ENCODE results near the gene SPTBN4. TPM values are rescaled to one million over a fixed set of nuclear protein-coding genes. Genes with fewer than 3 reads are reported as not detected.
A peak's percentile ranks its signal among the peaks of the same experiment; 100 is the strongest.

The SPTBN4 gene
- total RNA-seq, 1 donor from 2014 or later: 3.4 TPM

DNA sequence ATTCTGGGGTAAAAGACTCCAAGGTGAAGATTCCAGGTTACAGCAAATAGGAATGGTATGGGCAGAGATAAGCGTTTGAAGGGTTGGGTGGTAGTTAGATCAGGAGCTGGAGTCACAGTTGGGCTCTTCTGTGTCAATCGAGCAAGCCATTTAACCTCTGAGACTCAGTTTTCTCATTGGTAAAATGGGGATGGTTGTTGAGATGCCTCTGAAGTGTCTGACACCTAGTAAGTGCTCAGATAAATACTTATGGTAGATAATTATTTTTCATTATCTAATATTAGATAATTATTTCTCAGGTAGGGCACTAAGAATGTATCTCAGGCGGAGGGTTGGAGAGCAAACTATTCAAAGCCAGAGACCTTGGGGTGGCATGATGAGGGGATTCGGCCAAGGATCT, 142.2 kb downstream of the SPTBN4 start:
- H3K36me3 Mint-ChIP-seq: no peaks in the 10 kb centered on the region
- H3K9me3 Mint-ChIP-seq: no peaks in the 10 kb centered on the region
- peaks cover 60% of the 10 kb centered on the region for H3K27me3 Mint-ChIP-seq (ENCODE audit: low read depth)
- TF ChIP-seq, protein P1, sequence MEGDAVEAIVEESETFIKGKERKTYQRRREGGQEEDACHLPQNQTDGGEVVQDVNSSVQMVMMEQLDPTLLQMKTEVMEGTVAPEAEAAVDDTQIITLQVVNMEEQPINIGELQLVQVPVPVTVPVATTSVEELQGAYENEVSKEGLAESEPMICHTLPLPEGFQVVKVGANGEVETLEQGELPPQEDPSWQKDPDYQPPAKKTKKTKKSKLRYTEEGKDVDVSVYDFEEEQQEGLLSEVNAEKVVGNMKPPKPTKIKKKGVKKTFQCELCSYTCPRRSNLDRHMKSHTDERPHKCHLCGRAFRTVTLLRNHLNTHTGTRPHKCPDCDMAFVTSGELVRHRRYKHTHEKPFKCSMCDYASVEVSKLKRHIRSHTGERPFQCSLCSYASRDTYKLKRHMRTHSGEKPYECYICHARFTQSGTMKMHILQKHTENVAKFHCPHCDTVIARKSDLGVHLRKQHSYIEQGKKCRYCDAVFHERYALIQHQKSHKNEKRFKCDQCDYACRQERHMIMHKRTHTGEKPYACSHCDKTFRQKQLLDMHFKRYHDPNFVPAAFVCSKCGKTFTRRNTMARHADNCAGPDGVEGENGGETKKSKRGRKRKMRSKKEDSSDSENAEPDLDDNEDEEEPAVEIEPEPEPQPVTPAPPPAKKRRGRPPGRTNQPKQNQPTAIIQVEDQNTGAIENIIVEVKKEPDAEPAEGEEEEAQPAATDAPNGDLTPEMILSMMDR (IDR thresholded peaks at IDR 0.05; ENCODE audit: unreplicated experiment): no peak
- peaks cover 22% of the 10 kb centered on the region for H3K4me1 Mint-ChIP-seq
- H3K4me3 Mint-ChIP-seq: peak overlapping the region; percentile 56
- no peak for DNase-seq (ENCODE audit: low spot score in 2 of 2, unreplicated experiment in 2 of 2)
- no peak overlapping the region for H3K27ac Mint-ChIP-seq

DNA sequence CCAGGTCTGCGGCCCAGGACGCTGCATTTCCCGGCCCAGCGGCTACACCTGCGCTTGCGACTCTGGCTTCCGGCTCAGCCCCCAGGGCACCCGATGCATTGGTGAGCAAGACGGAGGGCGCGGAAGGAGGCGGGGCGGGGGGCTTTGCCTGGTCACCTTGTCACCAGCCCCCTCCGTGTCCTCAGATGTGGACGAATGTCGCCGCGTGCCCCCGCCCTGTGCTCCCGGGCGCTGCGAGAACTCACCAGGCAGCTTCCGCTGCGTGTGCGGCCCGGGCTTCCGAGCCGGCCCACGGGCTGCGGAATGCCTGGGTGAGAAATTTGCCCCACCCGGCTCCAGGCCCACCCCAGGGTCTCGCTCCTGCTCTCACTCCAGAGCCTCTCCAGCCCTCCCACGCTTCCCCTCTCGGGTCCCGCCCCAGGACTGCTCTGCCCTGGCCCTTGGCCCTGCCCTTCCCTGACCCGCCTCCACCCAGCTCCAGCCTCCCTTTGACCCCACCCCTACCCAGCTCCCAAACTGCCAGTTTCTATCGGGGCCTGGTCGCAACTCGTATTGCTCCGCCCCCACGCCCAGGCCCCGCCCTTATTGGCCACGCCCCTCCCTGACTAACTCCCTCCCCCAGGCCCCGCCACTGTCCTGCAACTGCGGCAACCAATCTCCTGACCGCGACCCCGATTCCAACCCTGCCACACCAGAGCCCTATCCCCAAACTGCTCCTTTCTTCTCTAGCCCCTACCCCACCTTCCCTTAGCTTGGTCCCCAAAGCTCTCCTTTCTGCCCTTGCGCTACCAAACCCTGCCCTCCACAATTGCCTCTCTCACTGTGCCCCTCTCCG, 143.0 kb downstream of the SPTBN4 start:
- peaks cover 20% of the 10 kb centered on the region for H3K4me1 Mint-ChIP-seq
- H3K36me3 Mint-ChIP-seq: no peaks in the 10 kb centered on the region
- peak in 1 of 2 experiments; percentile 67 for DNase-seq (ENCODE audit: low spot score in 2 of 2, unreplicated experiment in 2 of 2)
- H3K27ac Mint-ChIP-seq: peak overlapping the region; percentile 61
- TF ChIP-seq, protein P1 (IDR thresholded peaks at IDR 0.05; ENCODE audit: unreplicated experiment): no peak
- no peaks in the 10 kb centered on the region for H3K9me3 Mint-ChIP-seq
- H3K27me3 Mint-ChIP-seq (ENCODE audit: low read depth): peaks cover 52% of the 10 kb centered on the region
- H3K4me3 Mint-ChIP-seq: peak overlapping the region; percentile 56

DNA sequence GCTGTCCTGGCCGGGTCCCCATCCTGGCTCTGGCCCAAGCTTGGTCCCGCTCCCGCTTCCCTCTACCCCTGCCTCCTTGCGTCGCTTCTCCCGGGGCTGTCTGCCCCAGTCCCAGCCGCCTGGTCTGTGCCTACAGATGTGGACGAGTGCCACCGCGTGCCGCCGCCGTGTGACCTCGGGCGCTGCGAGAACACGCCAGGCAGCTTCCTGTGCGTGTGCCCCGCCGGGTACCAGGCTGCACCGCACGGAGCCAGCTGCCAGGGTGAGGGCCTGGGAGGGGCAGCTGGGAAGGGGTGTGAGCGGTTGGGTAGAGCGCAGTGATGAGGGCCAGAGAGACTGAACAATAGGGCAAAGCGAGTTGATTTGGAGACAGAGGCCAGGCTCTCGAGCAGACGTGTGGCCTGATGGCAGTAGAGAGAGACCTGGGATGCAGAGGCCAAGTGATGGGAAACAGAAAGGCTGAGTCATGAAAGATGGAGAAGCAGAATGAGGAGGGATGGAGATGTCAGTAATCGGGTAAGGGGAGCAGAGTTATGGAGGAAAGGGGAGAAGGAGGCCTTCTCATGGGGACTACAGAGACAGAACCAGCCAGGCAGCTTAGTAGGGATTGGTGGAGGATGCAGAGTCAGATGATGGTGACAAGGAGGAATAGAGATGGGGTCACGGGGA, 143.7 kb downstream of the SPTBN4 start:
- no peaks in the 10 kb centered on the region for H3K9me3 Mint-ChIP-seq
- H3K4me1 Mint-ChIP-seq: peaks cover 21% of the 10 kb centered on the region
- peaks cover 46% of the 10 kb centered on the region for H3K27me3 Mint-ChIP-seq (ENCODE audit: low read depth)
- no peaks in the 10 kb centered on the region for H3K36me3 Mint-ChIP-seq
- TF ChIP-seq, protein P1 (IDR thresholded peaks at IDR 0.05; ENCODE audit: unreplicated experiment): no peak
- DNase-seq (ENCODE audit: low spot score in 2 of 2, unreplicated experiment in 2 of 2): no peak
- no peak overlapping the region for H3K27ac Mint-ChIP-seq
- H3K4me3 Mint-ChIP-seq: peak overlapping the region; percentile 56

DNA sequence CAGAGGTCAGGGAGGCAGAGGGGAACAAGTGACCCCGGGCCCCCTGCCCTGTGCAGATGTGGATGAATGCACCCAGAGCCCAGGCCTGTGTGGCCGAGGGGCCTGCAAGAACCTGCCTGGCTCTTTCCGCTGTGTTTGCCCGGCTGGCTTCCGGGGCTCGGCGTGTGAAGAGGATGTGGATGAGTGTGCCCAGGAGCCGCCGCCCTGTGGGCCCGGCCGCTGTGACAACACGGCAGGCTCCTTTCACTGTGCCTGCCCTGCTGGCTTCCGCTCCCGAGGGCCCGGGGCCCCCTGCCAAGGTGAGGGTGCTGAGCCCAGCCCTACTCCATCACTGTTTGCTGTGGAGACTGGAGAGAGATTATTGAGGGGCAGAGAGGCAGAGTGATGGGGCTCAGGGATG, 144.3 kb downstream of the SPTBN4 start:
- TF ChIP-seq, protein P1 (IDR thresholded peaks at IDR 0.05; ENCODE audit: unreplicated experiment): no peak

DNA sequence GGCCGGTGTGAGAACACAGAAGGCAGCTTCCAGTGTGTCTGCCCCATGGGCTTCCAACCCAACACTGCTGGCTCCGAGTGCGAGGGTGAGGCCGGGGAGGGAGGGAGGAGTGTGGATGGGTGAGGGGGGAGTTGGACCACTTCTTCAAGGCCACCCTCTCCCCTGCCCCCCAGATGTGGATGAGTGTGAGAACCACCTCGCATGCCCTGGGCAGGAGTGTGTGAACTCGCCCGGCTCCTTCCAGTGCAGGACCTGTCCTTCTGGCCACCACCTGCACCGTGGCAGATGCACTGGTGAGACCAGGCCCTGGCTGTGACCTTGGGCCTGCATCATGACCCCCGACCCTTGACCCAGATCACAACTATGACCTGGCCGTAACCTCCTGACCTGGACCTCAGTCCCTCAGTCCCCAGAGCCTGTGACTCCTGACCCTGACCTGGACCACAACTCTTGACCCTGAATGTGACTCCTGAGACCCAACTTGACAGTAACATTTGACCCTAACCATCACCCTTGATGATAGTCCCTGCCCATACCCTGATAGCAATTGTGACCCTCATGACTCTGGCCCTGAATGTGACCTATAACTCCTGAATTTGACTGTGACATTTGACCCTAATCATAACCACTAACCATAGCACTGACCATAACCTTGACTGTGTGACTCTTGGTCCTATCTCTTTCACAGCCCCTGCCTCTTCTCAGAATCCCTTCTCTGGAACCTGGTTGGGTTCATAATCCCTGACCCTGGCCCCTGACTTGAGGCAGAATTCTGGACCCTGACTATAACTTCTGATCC, 145.3 kb downstream of the SPTBN4 start:
- H3K27ac Mint-ChIP-seq: no peak overlapping the region
- TF ChIP-seq, protein P1 (IDR thresholded peaks at IDR 0.05; ENCODE audit: unreplicated experiment): no peak
- peaks cover 3% of the 10 kb centered on the region for H3K36me3 Mint-ChIP-seq
- no peaks in the 10 kb centered on the region for H3K9me3 Mint-ChIP-seq
- H3K27me3 Mint-ChIP-seq (ENCODE audit: low read depth): peaks cover 32% of the 10 kb centered on the region
- no peak for DNase-seq (ENCODE audit: low spot score in 2 of 2, unreplicated experiment in 2 of 2)
- H3K4me3 Mint-ChIP-seq: peak overlapping the region; percentile 88
- peaks cover 17% of the 10 kb centered on the region for H3K4me1 Mint-ChIP-seq

More for the DNA sequence above, 144.3 kb downstream of the SPTBN4 start:
- peaks cover 3% of the 10 kb centered on the region for H3K36me3 Mint-ChIP-seq
- no peak overlapping the region for H3K4me3 Mint-ChIP-seq
- no peak for DNase-seq (ENCODE audit: low spot score in 2 of 2, unreplicated experiment in 2 of 2)
- peaks cover 40% of the 10 kb centered on the region for H3K27me3 Mint-ChIP-seq (ENCODE audit: low read depth)
- no peak overlapping the region for H3K27ac Mint-ChIP-seq
- H3K4me1 Mint-ChIP-seq: peaks cover 17% of the 10 kb centered on the region
- no peaks in the 10 kb centered on the region for H3K9me3 Mint-ChIP-seq

Measured in mesothelial cell of epicardium (in vitro differentiated cells).